ENCODE measurements around the gene CALHM1.
A peak's percentile ranks its signal among the peaks of the same experiment; 100 is the strongest.

Gene CALHM1

GRCh38 chr10:103454026-103454425, 4.7 kb downstream of the CALHM1 start:
- DNase-seq = no peak

- DNase-seq = no peak
Observed at GRCh38 chr10:103452506-103453230, 6.0 kb downstream of the CALHM1 start.

GRCh38 chr10:103451831-103452505, 6.7 kb downstream of the CALHM1 start, which contains the start of gene CALHM2:
TSS of gene CALHM2 (minus strand) at chr10:103452370. CDS start at chr10:103449941, 2,429 bp downstream.
- peak; percentile 47 to 49 for DNase-seq

- DNase-seq = peak; percentile 16 to 19
Observed at GRCh38 chr10:103451091-103451813, 7.4 kb downstream of the CALHM1 start.

GRCh38 chr10:103450201-103450695, 8.5 kb downstream of the CALHM1 start:
- no peak for DNase-seq

GRCh38 chr10:103449208-103450144, 9.2 kb downstream of the CALHM1 start:
- DNase-seq = no peak

- no peak for DNase-seq
Observed at GRCh38 chr10:103448746-103449145, 10.0 kb downstream of the CALHM1 start.

GRCh38 chr10:103447187-103447586, 11.5 kb downstream of the CALHM1 start:
- no peak for DNase-seq

GRCh38 chr10:103445767-103446567, 12.7 kb downstream of the CALHM1 start:
- DNase-seq = no peak

- no peak for DNase-seq
Observed at GRCh38 chr10:103445366-103445765, 13.3 kb downstream of the CALHM1 start.

- no peak for DNase-seq
Observed at GRCh38 chr10:103444478-103444877, 14.2 kb downstream of the CALHM1 start.

GRCh38 chr10:103443475-103444185, 15.1 kb downstream of the CALHM1 start:
- DNase-seq = no peak

GRCh38 chr10:103442031-103442461, 16.7 kb downstream of the CALHM1 start:
- no peak for DNase-seq

GRCh38 chr10:103441611-103442010, 17.1 kb downstream of the CALHM1 start:
- DNase-seq = no peak

- DNase-seq = no peak
Observed at GRCh38 chr10:103441206-103441605, 17.5 kb downstream of the CALHM1 start.

GRCh38 chr10:103440416-103440815, 18.3 kb downstream of the CALHM1 start:
- no peak for DNase-seq

GRCh38 chr10:103439776-103440175, 18.9 kb downstream of the CALHM1 start:
- no peak for DNase-seq

- no peak for DNase-seq
Observed at GRCh38 chr10:103433858-103434257, 24.8 kb downstream of the CALHM1 start.

- no peak for DNase-seq
Observed at GRCh38 chr10:103431902-103432301, 26.8 kb downstream of the CALHM1 start.

GRCh38 chr10:103429647-103430046, 29.1 kb downstream of the CALHM1 start:
- no peak for DNase-seq

Measured in activated CD4-positive, alpha-beta T cell treated with anti-CD3 and anti-CD28 coated beads, Interleukin-2, amount 50 U/mL, for 4 hours (primary cell).